Measurements from ENCODE around the gene PROSER3.

DNA sequence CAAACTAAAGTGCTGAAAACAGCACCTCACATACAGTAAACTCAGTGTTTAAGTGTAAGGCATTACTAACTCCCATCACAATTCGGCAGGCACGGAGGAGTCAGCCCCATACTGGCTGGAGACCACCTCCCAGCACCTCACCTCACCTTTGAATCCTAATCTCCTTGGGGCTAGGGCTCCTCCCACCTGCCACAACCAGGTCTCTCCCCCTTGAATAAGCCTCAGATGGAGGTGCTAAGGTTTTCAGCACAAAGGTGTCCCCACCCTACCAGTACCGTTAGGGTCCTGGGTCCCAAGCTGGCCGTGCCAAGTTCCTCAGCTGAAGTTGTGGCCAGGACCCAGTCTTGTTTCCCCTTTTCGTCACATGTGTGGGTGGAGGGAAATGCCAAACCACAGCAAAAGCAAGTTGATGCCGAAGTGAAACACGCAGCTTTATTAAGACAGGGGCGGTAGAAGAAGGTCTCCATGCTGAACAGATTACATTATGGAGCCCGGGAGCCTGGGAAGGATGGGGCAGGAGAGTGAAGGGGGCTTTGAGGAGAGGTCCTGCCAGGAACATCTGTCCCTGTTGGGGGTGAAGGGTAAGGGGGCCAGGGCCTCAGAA is 15.8 kb upstream of the PROSER3 start, which contains the start of gene IGFLR1:
- no peak for TF ChIP-seq CTCF (conservative IDR thresholded peaks at IDR 0.05; ENCODE audit: low read depth in 2 of 2)
- TF ChIP-seq ZNF114 (CRISPR knock-in tag; IDR thresholded peaks at IDR 0.05) = no peak
- no peak for TF ChIP-seq EZH2 (IDR thresholded peaks at IDR 0.05; ENCODE audit: low read depth, unreplicated experiment)
- no peak for TF ChIP-seq POLR2AphosphoS5 (IDR thresholded peaks at IDR 0.05; ENCODE audit: low read depth)
- TF ChIP-seq REST (IDR thresholded peaks at IDR 0.05; ENCODE audit: unreplicated experiment) = no peak
- no peak for TF ChIP-seq STAT1 (IDR thresholded peaks at IDR 0.05; ENCODE audit: unreplicated experiment)
- TF ChIP-seq CREB1 (CRISPR knock-in tag; IDR thresholded peaks at IDR 0.05; ENCODE audit: low read depth) = no peak
- TF ChIP-seq JUNB (IDR thresholded peaks at IDR 0.05; ENCODE audit: unreplicated experiment) = no peak

Data from GM23338 (cell line).